ENCODE data around the gene WWOX. TPM values are rescaled to one million over a fixed set of nuclear protein-coding genes. Genes with fewer than 3 reads are reported as not detected.

WWOX gene
- total RNA-seq, 1 experiment from 2014 or later: 38.9 TPM

GRCh38 chr16:78890373-78890895 lies 791.0 kb downstream of the WWOX start:
- no peak for DNase-seq (ENCODE audit: low spot score)
- in situ Hi-C loops (cut with HindIII; ENCODE audit: low sequenced_read_pairs): no loop called here

- in situ Hi-C loops (cut with HindIII; ENCODE audit: low sequenced_read_pairs): no loop called here
- no peak for DNase-seq (ENCODE audit: low spot score)
These were observed 793.7 kb downstream of the WWOX start for GRCh38 chr16:78892951-78893733.

DNA sequence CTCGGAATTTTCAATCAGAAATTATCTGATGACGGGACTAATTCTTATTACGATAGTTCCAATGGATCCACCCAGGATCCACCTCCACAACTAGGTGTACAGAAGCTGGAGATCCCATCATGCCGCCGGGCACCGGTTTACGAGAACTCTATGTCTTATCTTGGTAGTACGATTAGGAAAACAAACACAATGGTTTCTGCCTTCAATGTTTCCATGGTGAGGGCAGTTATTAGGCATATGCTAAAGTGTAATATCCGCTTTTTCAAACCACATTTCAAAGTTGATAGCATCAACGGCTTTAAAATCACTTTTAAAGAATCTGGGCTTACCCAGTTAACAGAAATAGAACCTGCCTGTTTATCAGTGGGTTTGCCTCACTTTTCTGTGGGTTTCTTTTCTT lies 795.4 kb downstream of the WWOX start:
- no peak for DNase-seq (ENCODE audit: low spot score)
- in situ Hi-C loops (cut with HindIII; ENCODE audit: low sequenced_read_pairs): no loop called here

DNA sequence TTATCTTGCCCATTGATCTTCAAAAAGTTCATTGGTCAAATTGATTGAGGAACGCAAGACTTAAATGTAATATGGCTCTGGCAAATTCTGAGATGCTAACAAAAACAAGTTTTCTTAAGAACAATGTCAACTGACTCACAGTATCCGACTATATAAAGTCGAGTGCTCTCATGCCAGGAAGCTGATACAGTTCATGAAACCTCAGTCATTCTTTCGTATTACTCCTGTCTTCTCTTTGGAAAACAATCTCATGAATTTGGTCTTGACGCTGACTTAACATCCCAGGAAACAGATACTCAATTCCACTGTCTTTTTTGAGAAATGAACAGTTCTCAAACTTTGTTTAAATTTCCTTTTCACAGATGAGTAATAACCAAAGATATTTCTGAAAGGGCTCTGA lies 796.2 kb downstream of the WWOX start:
- in situ Hi-C loops (cut with HindIII; ENCODE audit: low sequenced_read_pairs): no loop called here
- DNase-seq (ENCODE audit: low spot score): no peak

DNA sequence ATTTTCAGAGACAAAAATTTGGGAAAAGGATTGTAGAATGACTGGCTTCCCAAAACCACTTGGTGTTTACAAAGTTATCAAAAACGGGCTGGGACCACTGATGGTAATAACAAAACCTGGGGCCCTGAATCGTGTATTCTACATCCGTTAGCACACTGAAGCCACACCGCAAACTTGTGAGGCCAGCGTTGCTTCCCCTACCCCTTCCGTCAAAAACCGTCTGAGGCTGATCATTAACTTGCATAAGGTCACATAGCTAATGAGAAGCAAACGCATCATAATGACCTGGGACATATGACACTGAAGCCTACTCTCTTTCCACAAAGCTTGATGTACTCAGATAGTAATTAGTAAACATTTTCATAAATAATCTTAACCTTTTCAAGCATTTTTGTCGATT lies 796.8 kb downstream of the WWOX start:
- in situ Hi-C loops (cut with HindIII; ENCODE audit: low sequenced_read_pairs): no loop called here
- DNase-seq (ENCODE audit: low spot score): no peak

- in situ Hi-C loops (cut with HindIII; ENCODE audit: low sequenced_read_pairs): no loop called here
- DNase-seq (ENCODE audit: low spot score): no peak
These were observed 797.8 kb downstream of the WWOX start for GRCh38 chr16:78897299-78897698.

GRCh38 chr16:78900044-78900811 lies 800.8 kb downstream of the WWOX start:
- DNase-seq (ENCODE audit: low spot score): no peak
- in situ Hi-C loops (cut with HindIII; ENCODE audit: low sequenced_read_pairs): no loop called here

GRCh38 chr16:78900966-78901365 lies 801.5 kb downstream of the WWOX start:
- no peak for DNase-seq (ENCODE audit: low spot score)
- in situ Hi-C loops (cut with HindIII; ENCODE audit: low sequenced_read_pairs): no loop called here

DNA sequence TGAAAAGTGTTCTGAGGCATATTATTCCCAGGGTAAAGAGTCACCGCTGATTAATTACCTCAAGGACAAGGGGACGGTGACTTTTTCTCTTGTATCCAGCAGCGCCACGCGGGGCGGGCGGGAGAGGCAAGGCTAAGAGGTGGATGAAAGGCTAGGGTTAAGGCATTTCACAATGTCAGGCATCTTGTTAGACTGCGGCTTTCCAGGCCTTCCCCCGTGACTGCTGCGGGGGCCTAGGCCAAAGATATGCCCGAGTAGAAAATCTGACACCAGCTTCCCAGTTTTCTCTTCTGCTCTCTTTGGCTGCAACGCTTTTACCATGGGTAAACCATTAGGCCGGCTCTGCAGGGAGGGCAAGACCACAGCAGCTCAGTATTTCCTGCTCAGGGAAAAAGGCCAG lies 802.9 kb downstream of the WWOX start:
- in situ Hi-C loops (cut with HindIII; ENCODE audit: low sequenced_read_pairs): no loop called here
- no peak for DNase-seq (ENCODE audit: low spot score)

DNA sequence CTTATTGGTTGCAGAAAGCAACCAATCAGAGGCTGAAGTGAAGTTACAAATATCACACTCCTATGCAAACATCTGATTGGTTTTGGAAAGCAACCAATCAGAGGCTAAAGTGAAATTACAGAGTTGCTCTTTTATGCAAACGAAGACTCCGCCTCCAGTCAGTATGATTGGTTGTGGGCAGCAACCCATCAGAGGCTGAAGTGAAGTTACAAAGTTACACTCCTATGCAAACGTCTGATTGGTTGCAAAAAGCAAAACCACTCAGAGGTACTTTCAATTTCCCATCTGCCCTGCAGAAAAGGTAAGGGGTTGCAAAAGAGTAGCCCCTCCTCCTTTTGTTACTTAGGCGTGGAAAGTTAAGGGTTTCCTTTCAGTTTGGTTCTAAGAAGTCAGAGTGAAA lies 803.8 kb downstream of the WWOX start:
- in situ Hi-C loops (cut with HindIII; ENCODE audit: low sequenced_read_pairs): no loop called here
- DNase-seq (ENCODE audit: low spot score): no peak

DNA sequence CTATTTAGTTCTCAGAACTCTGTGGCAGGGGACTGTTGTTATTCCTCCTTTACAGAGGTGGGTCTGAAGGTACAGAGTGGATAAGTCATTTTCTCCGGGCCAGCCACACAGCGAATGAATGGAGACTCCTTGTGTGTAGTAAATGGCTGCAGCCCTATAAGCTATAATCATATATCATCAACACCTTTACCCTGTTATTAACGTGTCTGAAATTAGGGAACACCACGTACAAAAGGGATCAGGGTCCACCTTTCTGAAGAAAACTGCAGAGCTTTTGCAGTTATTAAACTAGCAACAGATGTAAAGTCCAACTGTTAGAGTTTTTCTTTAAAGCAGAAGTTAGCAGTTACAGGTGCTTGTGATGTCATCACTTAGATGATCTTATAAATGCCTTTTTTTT lies 804.4 kb downstream of the WWOX start:
- in situ Hi-C loops (cut with HindIII; ENCODE audit: low sequenced_read_pairs): no loop called here
- no peak for DNase-seq (ENCODE audit: low spot score)

GRCh38 chr16:78906135-78906534 lies 806.7 kb downstream of the WWOX start:
- in situ Hi-C loops (cut with HindIII; ENCODE audit: low sequenced_read_pairs): no loop called here
- no peak for DNase-seq (ENCODE audit: low spot score)

DNA sequence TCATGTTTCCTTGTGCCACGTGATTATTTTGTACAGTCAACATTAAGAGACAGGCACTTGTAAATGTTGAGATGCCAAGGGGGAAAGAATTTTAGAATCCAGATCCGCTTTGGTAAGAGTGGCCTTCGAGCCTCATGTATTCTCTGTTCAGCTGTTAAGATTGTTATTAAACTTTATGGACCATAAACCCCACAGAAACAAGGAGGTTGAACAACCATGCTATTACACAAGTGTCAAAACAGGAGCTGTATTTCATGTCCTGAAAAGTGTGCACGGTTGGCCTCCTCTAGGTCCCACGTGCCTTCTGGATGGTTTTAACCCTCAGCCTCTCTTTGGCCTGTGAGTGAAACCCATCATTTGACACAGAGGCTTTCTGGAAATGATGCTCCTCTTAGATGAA lies 809.8 kb downstream of the WWOX start:
- no peak for DNase-seq (ENCODE audit: low spot score)
- in situ Hi-C loops (cut with HindIII; ENCODE audit: low sequenced_read_pairs): no loop called here

DNA sequence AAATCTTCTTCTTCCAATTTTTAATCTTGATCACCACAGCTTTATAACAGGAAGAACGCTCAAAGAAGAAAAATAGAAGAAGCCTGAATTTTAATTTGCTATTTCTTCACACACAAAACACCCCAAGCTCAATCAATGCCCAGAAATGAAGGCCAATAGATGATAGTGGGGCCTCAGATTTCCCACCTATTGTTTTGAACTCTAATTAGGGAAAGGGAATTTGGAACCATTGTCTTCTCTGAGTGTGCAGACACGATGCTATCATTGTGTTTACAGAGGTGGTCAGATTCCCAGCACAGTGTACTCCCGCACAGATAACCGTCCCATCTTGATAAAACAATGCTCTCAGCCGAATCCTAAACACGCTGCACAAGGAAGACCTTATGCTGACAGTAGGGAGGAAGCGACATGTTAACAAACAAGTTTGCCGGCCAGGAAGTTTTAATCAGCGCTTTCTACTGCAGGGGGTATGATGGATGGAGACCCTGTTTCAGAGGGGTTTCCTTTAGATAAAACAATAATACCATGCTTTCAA lies 816.4 kb downstream of the WWOX start:
- no peak for DNase-seq (ENCODE audit: low spot score)
- in situ Hi-C loops (cut with HindIII; ENCODE audit: low sequenced_read_pairs): no loop called here

DNA sequence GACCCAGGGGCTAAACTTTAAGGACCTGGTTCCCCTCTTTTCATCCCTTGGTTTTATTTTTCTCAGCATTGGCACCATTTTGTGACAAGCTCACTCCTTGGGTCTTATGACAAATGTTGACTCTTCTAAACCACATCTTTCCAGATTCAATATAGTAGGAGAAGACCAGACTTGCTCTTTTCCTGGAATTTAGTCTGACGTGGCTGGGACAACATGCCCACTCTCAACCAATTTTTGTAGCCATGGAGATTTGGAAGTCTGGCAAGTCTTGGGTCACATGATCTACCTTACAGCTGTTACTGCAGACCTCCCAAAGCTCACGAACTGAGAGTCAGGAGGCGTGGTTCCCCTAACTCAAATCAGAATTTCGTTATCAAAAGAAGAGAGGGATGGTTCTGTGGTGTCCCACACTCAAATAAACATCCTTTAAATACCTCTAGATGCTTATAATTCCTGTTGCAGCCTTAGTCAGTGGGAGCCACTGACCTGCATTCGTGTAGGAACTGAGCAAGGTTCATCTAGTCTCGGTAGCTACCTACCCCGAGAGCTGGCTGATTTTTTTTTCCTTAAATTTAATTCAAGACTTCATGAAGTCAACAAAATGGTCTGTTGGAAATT lies 817.6 kb downstream of the WWOX start:
- in situ Hi-C loops (cut with HindIII; ENCODE audit: low sequenced_read_pairs): no loop called here
- DNase-seq (ENCODE audit: low spot score): no peak

DNA sequence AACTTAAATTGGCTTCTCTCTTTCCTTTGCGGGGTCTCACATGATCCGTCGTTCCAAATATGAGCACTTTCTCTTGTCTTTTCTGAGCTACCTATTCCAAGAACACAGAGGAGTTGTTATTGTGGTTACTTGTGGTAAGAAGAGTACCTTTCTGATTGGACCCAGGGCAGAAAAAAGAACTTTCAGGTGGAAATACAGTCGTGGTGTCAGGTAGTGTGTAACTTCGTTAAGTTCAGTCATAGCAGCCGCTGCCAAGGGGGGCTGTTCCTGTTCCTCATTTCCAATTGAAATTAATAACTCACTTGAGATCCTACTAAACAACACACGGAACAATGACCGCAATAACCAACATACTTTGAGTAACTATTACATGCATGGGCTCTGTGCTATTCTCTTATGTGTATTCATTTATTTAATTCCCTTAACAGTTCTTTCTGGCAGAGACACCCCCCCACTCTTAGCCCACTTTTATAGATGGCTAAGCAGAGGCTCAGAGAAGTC lies 819.4 kb downstream of the WWOX start:
- in situ Hi-C loops (cut with HindIII; ENCODE audit: low sequenced_read_pairs): no loop called here
- no peak for DNase-seq (ENCODE audit: low spot score)

DNA sequence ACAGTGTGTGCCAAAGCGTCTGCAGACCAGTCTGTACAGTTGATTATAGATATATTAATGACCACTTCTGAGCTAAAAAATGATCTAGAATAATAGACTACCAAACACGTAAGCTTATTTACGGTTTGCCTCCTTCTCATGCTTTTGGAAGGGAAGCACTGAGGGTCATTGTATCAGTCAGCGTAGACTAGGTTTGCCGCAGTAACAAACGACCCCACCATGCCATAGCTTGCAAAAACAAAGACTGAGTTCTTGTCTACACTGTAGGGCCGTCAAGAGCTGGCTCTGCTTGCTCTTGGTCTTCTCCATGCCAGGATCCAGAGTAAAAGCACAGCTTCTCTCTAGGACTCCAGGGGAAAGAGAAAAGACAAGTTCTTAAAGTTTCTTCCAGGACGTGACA lies 820.4 kb downstream of the WWOX start:
- in situ Hi-C loops (cut with HindIII; ENCODE audit: low sequenced_read_pairs): no loop called here
- no peak for DNase-seq (ENCODE audit: low spot score)

DNA sequence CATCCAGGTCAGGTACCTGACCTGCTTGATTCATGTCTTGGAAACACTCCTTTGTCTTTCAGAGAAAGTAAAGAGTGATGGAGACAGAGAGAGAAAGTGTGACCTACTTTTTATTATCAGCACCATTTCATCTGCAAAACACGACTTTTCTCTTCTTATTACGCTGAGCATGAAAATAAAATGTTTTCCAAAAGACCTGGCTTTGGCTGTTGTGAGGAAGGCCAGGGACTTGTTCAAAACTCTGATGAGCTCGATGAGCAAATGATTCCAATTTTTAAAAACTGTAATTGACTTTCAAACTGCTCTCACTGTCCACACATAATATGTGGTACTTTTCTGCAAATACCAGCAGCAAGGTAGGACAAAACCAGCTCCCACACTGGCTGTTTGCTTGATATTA lies 821.2 kb downstream of the WWOX start:
- in situ Hi-C loops (cut with HindIII; ENCODE audit: low sequenced_read_pairs): no loop called here
- DNase-seq (ENCODE audit: low spot score): peak; percentile 42

DNA sequence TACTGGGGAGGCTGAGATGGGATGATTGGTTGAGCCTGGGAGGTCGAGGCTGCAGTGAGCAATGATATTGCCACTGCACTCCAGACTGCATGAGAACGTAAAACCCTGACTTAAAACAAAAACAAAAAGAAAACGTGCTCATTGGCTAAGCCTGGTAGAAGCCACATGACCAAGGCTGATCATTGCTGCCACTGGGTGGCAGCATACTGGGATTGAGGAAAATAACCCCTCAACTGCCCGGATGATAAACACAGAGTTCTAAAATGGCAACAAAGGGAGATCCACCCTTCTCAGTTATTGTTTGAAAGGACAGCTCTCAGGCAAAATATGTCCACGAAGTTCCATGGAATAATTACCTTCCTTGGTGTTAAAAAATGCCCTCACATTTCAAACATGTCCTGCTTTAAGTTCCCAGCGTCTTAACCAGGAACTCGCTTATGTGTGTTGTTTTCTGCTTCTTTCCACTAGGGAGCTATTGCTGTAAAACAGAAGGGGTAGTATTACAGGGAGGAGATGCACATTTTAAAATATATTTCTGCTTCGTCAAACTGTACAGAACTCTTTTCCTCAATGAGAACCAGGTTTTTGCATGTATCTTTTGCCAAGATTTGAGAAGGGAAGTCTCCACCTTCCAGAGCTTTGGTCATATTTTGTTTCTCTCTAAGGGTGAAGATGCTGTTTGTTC lies 825.8 kb downstream of the WWOX start:
- in situ Hi-C loops (cut with HindIII; ENCODE audit: low sequenced_read_pairs): no loop called here
- DNase-seq (ENCODE audit: low spot score): no peak

Measured in G401 (cell line).